OCI-LY3 (cell line): ENCODE results near the gene IGFBP3.

Source experiments
- H2AFZ ChIP-seq: fragments of 200-600, 300-600 bp; shearing (Covaris generic); 2 replicates; pipeline ENCODE4 v1.6.0; 2014; ENCODE audit warnings: antibody characterized with exemption, low read depth, low read length
- H3K27ac ChIP-seq: fragments of 200-600, 300-600 bp; sonication (generic); 2 replicates; pipeline ENCODE4 v1.5.1; 2014; ENCODE audit warnings: mild to moderate bottlenecking, low read length, moderate library complexity, mixed read lengths
- H3K27me3 ChIP-seq: fragments of 200-600, 300-600 bp; sonication (generic); 2 replicates; pipeline ENCODE4 v1.6.1; 2014; ENCODE audit warnings: low read depth, low read length, mixed read lengths
- H3K36me3 ChIP-seq: fragments of 200-600, 300-600 bp; sonication (generic); replicated peaks from 2 replicates; pipeline ENCODE3; 2014; ENCODE audit warnings: low read depth, low read length, mixed read lengths
- H3K4me1 ChIP-seq: fragments of 300-600, 200-600 bp; sonication (generic); 2 replicates; pipeline ENCODE4 v1.6.1; 2014; ENCODE audit warnings: low read length, mixed read lengths
- H3K4me2 ChIP-seq: fragments of 200-600, 300-600 bp; sonication (generic); 2 replicates; pipeline ENCODE4 v1.6.1; 2014; ENCODE audit warnings: low read length, mixed read lengths
- H3K4me3 ChIP-seq: fragments of 300-600, 200-600 bp; sonication (generic); 2 replicates; pipeline ENCODE4 v1.5.1; 2014; ENCODE audit warnings: antibody characterized with exemption, mild to moderate bottlenecking, low read length, moderate library complexity
- H3K79me2 ChIP-seq: fragments of 300-600, 200-600 bp; shearing (Covaris generic); 2 replicates; pipeline ENCODE4 v1.6.1; 2014; ENCODE audit warnings: mild to moderate bottlenecking, low read length, mixed read lengths
- H3K9ac ChIP-seq: fragments of 300-600, 200-600 bp; shearing (Covaris generic); 2 replicates; pipeline ENCODE4 v1.6.0; 2014; ENCODE audit warnings: mild to moderate bottlenecking, low read length, moderate library complexity
- H3K9me3 ChIP-seq: fragments of 200-600, 300-600 bp; shearing (Covaris generic); 2 replicates; pipeline ENCODE4 v1.6.1; 2014; ENCODE audit warnings: low read length, mixed read lengths; ENCODE audit not compliant: insufficient read depth
- H4K20me1 ChIP-seq: fragments of 200-600, 300-600 bp; sonication (generic); 2 replicates; pipeline ENCODE4 v1.6.1; 2016; ENCODE audit warnings: low read length, mixed read lengths; ENCODE audit not compliant: insufficient read depth
- EZH2phosphoT487 ChIP-seq: fragments of 200-600 bp; shearing (Covaris generic); IDR thresholded peaks from 2 replicates; pipeline ENCODE4 v1.6.1; 2018; ENCODE audit warnings: antibody characterized with exemption, mixed run types, low read depth
- TF ChIP-seq, protein P1 (sequence below): fragments of 200-600, 300-600 bp; sonication (generic); IDR thresholded peaks from 2 replicates; pipeline ENCODE4 v1.5.1; 2014; ENCODE audit warnings: antibody characterized with exemption, low read length, low read depth

IGFBP3 gene

DNA sequence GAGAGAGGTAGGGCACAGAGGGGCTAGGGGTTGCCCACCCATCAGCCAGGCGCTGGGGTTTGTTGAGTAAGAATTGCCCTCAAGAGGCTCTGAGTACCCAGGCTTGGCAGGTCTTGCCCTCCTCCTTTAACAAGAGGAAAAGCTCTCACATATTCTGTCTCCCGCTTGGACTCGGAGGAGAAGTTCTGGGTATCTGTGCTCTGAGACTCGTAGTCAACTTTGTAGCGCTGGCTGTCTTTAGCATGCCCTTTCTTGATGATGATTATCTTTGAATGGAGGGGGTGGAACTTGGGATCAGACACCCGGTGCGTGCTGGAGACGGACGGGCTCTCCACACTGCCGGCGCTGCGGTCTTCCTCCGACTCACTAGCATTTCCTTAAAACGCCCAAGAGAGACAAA is 4.0 kb downstream of the IGFBP3 start:
- no peaks in the 10 kb centered on the region for H4K20me1 ChIP-seq
- no peaks in the 10 kb centered on the region for H3K79me2 ChIP-seq
- TF ChIP-seq, protein P1, sequence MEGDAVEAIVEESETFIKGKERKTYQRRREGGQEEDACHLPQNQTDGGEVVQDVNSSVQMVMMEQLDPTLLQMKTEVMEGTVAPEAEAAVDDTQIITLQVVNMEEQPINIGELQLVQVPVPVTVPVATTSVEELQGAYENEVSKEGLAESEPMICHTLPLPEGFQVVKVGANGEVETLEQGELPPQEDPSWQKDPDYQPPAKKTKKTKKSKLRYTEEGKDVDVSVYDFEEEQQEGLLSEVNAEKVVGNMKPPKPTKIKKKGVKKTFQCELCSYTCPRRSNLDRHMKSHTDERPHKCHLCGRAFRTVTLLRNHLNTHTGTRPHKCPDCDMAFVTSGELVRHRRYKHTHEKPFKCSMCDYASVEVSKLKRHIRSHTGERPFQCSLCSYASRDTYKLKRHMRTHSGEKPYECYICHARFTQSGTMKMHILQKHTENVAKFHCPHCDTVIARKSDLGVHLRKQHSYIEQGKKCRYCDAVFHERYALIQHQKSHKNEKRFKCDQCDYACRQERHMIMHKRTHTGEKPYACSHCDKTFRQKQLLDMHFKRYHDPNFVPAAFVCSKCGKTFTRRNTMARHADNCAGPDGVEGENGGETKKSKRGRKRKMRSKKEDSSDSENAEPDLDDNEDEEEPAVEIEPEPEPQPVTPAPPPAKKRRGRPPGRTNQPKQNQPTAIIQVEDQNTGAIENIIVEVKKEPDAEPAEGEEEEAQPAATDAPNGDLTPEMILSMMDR = no peak
- TF ChIP-seq EZH2phosphoT487 = no peak
- no peaks in the 10 kb centered on the region for H3K36me3 ChIP-seq
- peaks cover 10% of the 10 kb centered on the region for H3K27me3 ChIP-seq
- no peak overlapping the region for H3K9ac ChIP-seq
- no peak overlapping the region for H2AFZ ChIP-seq
- H3K9me3 ChIP-seq = no peaks in the 10 kb centered on the region
- H3K4me3 ChIP-seq = no peak overlapping the region
- peaks cover 11% of the 10 kb centered on the region for H3K4me1 ChIP-seq
- H3K4me2 ChIP-seq = no peak overlapping the region
- H3K27ac ChIP-seq = no peak overlapping the region

DNA sequence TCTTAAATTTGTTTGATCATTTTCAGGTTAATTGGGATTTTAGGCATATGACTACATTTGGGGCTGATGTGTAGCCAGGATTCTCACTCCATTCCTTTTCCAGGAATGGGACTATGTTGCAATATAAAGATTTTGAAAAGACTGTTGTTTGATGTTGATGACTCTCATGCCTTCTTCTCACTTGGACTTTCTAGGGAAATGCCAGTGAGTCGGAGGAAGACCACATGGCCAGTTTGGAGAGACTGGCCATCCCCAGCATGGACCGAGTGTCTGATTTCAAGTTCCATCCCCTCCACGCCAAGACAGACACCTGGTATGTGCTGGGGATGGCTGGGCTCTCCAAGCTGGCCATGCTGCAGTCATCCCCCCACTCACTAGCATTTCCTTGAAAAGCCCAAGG is 5.5 kb downstream of the IGFBP3 start:
- no peak overlapping the region for H3K4me2 ChIP-seq
- H3K79me2 ChIP-seq = no peaks in the 10 kb centered on the region
- TF ChIP-seq EZH2phosphoT487 = no peak
- TF ChIP-seq, protein P1 = no peak
- no peak overlapping the region for H3K9ac ChIP-seq
- H3K4me1 ChIP-seq = peaks cover 11% of the 10 kb centered on the region
- no peaks in the 10 kb centered on the region for H3K9me3 ChIP-seq
- H3K36me3 ChIP-seq = no peaks in the 10 kb centered on the region
- no peak overlapping the region for H3K4me3 ChIP-seq
- no peak overlapping the region for H3K27ac ChIP-seq
- H2AFZ ChIP-seq = no peak overlapping the region
- H4K20me1 ChIP-seq = no peaks in the 10 kb centered on the region
- H3K27me3 ChIP-seq = peaks cover 10% of the 10 kb centered on the region

DNA sequence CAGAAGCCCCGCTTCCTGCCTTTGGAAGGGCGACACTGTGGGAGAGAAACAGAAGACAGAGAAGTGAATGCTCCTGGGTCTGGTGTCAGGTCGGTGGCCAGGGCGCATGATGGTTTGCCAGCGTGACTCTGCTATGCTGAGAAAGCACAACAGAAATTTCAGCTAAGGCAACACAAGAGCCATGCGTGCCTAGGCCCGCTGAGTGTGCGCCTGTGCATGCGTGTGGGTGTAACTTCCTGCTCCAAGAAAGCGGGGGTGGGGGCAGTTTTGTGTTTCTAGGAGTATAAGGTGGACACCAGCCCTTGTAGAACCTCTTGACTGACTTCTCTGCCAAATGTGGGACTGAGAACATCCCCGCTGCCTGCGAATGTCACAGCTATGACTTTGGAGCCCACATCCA is 6.2 kb downstream of the IGFBP3 start:
- H3K4me3 ChIP-seq = no peak overlapping the region
- H3K4me1 ChIP-seq = peaks cover 11% of the 10 kb centered on the region
- H2AFZ ChIP-seq = no peak overlapping the region
- no peaks in the 10 kb centered on the region for H3K36me3 ChIP-seq
- peaks cover 10% of the 10 kb centered on the region for H3K27me3 ChIP-seq
- H3K79me2 ChIP-seq = no peaks in the 10 kb centered on the region
- H3K4me2 ChIP-seq = no peak overlapping the region
- TF ChIP-seq EZH2phosphoT487 = no peak
- TF ChIP-seq, protein P1 = no peak
- no peaks in the 10 kb centered on the region for H3K9me3 ChIP-seq
- H3K9ac ChIP-seq = no peak overlapping the region
- H3K27ac ChIP-seq = no peak overlapping the region
- H4K20me1 ChIP-seq = no peaks in the 10 kb centered on the region

DNA sequence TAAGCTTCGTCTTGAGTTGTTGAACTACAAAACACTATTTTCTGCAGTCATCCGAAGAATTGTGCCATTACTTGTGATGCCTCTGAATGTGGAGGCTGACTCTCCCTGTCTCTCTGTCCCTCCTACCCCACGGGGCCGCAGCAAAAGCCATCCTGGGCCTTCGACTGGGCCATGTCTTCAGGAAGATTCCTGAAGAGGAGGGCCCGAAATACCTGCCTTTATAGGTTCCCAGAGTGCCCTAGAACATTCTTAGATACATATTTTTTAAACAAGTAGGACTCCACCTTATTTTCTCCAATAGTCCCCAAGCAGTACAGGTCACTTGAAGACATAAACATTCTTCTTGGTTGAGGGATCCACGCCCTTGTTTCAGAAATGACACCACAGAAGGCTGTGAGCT is 8.1 kb downstream of the IGFBP3 start:
- Histone ChIP-seq H3K4me3 (no peak overlapping the region), H3K79me2 (no peaks in the 10 kb centered on the region), H3K27ac (no peak overlapping the region), H3K9me3 (no peaks in the 10 kb centered on the region), H3K9ac (no peak overlapping the region), H3K36me3 (no peaks in the 10 kb centered on the region), H4K20me1 (no peaks in the 10 kb centered on the region), H3K4me2 (no peak overlapping the region), H3K4me1 (peaks cover 3% of the 10 kb centered on the region; the same call in 1 of the 2 replicates), H2AFZ (no peak overlapping the region), H3K27me3 (peaks cover 10% of the 10 kb centered on the region)
- TF ChIP-seq, protein P1 = no peak
- no peak for TF ChIP-seq EZH2phosphoT487
